GM04504 (cell line): ENCODE data around the gene ABCC9.

ENCODE experiments used
- DNase-seq: peaks from one replicate; pipeline ENCODE4 v3.0.0-alpha.2; 2012; ENCODE audit warnings: low read depth

The ABCC9 gene

GRCh38 chr12:21773806-21774205, 167.4 kb downstream of the ABCC9 start:
- no peak for DNase-seq

- DNase-seq, result no peak
Observed at GRCh38 chr12:21773263-21773741, 167.9 kb downstream of the ABCC9 start.

- no peak for DNase-seq
Observed at GRCh38 chr12:21771311-21771710, 169.9 kb downstream of the ABCC9 start.

- DNase-seq, result peak; percentile 27
Observed at GRCh38 chr12:21769307-21769706, 171.9 kb downstream of the ABCC9 start.

- DNase-seq, result no peak
Observed at GRCh38 chr12:21766403-21766802, 174.8 kb downstream of the ABCC9 start.

GRCh38 chr12:21764950-21765349, 176.3 kb downstream of the ABCC9 start:
- DNase-seq, result no peak

- no peak for DNase-seq
Observed at GRCh38 chr12:21764065-21764464, 177.2 kb downstream of the ABCC9 start.

GRCh38 chr12:21763531-21763930, 177.7 kb downstream of the ABCC9 start:
- no peak for DNase-seq

- no peak for DNase-seq
Observed at GRCh38 chr12:21759737-21760136, 181.5 kb downstream of the ABCC9 start.

GRCh38 chr12:21757735-21758134, 183.5 kb downstream of the ABCC9 start:
- no peak for DNase-seq

- no peak for DNase-seq
Observed at GRCh38 chr12:21756699-21757098, 184.5 kb downstream of the ABCC9 start.

GRCh38 chr12:21751517-21751916, 189.7 kb downstream of the ABCC9 start:
- DNase-seq, result no peak
